Activated CD8-positive, alpha-beta T cell treated with anti-CD3 and anti-CD28 coated beads, Interleukin-2, amount 10 ng/mL, durations not matched to agents 7 days and 5 days (primary cell): ENCODE measurements around the gene SRCAP. TPM values are rescaled to one million over a fixed set of nuclear protein-coding genes. Genes with fewer than 3 reads are reported as not detected.
A peak's percentile ranks its signal among the peaks of the same experiment; 100 is the strongest.
"Not testable (repeated sequence)": the region's sequence is repeated elsewhere in the genome, so short reads cannot be mapped to it uniquely, and the experiment has no call there.

Source experiments
- ATAC-seq: fragments of 150-1000 bp; cut with Tn5 transposase; one replicate; pipeline ENCODE4 v1.10.0; 2021; ENCODE audit warnings: moderate library complexity
- CTCF ChIA-PET: fragments of 350-600 bp; sonication (Branson Sonifier 250); formaldehyde crosslinking; loops from one replicate; lab custom pipeline; 2021; ENCODE audit warnings: antibody characterized with exemption; lab: Charles Lee
- POLR2A ChIA-PET: fragments of 350-600 bp; sonication (Branson Sonifier 250); formaldehyde crosslinking; loops from one replicate; lab custom pipeline; 2021; ENCODE audit warnings: antibody characterized with exemption; lab: Charles Lee
- DNase-seq: peaks from one replicate; pipeline ENCODE4 v3.0.0-alpha.2; 2020
- H3K27ac Mint-ChIP-seq: one replicate; pipeline ENCODE4 v1.8.0; 2021; ENCODE audit warnings: mild to moderate bottlenecking, mixed read lengths
- H3K27me3 Mint-ChIP-seq: one replicate; pipeline ENCODE4 v1.8.0; 2021; ENCODE audit warnings: low read depth, mixed read lengths
- H3K36me3 Mint-ChIP-seq: one replicate; pipeline ENCODE4 v1.8.0; 2021; ENCODE audit warnings: low read depth, mixed read lengths
- H3K4me1 Mint-ChIP-seq: one replicate; pipeline ENCODE4 v1.8.0; 2021; ENCODE audit warnings: low read depth, mixed read lengths
- H3K4me3 Mint-ChIP-seq: one replicate; pipeline ENCODE4 v1.8.0; 2021; ENCODE audit warnings: mild to moderate bottlenecking, mixed read lengths
- H3K9me3 Mint-ChIP-seq: one replicate; pipeline ENCODE4 v1.8.0; 2022; ENCODE audit warnings: mixed read lengths; ENCODE audit not compliant: insufficient read depth
- total RNA-seq, 2 experiments: library from RNA; stranded (reverse); gene quantifications; one replicate each; pipeline ENCODE4 v1.2.3, GENCODE V29; 2021

The SRCAP gene
- total RNA-seq, 2 experiments from 2014 or later = 75.2 to 76.0 TPM

DNA sequence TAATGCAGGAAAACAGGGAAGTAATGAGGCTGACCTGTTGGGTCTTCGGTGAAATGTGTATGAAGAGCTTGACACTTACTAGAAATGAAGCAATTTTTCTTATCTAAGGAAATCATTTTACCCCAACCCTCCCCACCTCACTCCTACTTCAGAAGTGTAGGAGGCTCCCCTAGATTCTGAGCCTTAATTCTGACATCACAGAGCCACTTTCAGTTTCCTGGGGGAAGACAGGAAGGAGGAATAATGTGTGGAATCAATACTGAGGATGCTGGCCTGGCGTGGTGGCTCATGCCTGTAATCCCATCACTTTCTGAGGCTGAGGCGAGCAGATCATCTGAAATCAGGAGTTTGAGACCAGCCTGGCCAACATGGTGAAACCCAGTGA, 20.4 kb upstream of the SRCAP start:
- Mint-ChIP-seq H3K4me3 (no peak overlapping the region), H3K36me3 (no peaks in the 10 kb centered on the region), H3K27ac (no peak overlapping the region), H3K9me3 (no peaks in the 10 kb centered on the region), H3K4me1 (no peaks in the 10 kb centered on the region), H3K27me3 (no peaks in the 10 kb centered on the region)
- CTCF ChIA-PET = interaction anchor here (0.8 to 1.9 kb wide), 3 partner anchors 15 to 249 kb away, joined by 3 to 13 read pairs (median 4); partner anchors contain the start of gene DCTPP1
- ATAC-seq = no peak
- DNase-seq = no peak
- POLR2A ChIA-PET = interaction anchor here (0.6 kb wide), 1 partner anchor 315 kb away, joined by 3 read pairs; no protein-coding TSS in a partner anchor

DNA sequence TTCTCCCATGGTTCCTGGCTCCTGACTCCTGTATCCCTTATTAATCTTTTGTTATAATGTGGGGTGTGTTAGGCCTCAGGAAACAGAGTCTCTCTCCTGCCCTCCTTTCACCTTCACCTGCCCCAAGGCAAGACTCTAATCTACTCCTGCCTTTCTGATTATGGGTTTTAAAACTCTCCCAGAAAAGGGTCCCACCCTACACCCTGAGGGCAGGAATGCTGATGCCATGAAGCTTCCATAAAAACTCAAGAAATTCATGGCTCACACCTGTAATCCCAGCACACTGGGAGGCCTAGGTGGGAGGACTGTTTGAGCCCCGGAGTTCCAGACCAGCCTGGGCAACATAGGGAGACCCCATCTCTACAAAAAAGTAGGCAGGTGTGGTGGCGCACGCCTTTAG, 18.6 kb upstream of the SRCAP start:
- no peak for DNase-seq
- POLR2A ChIA-PET = no interaction called here
- H3K4me3 Mint-ChIP-seq = no peak overlapping the region
- no peaks in the 10 kb centered on the region for H3K36me3 Mint-ChIP-seq
- no peaks in the 10 kb centered on the region for H3K27me3 Mint-ChIP-seq
- no peak overlapping the region for H3K27ac Mint-ChIP-seq
- CTCF ChIA-PET = interaction anchor here (1.9 kb wide), 1 partner anchor 14 kb away, joined by 5 read pairs; no protein-coding TSS in a partner anchor
- no peaks in the 10 kb centered on the region for H3K9me3 Mint-ChIP-seq
- ATAC-seq = no peak
- no peaks in the 10 kb centered on the region for H3K4me1 Mint-ChIP-seq

DNA sequence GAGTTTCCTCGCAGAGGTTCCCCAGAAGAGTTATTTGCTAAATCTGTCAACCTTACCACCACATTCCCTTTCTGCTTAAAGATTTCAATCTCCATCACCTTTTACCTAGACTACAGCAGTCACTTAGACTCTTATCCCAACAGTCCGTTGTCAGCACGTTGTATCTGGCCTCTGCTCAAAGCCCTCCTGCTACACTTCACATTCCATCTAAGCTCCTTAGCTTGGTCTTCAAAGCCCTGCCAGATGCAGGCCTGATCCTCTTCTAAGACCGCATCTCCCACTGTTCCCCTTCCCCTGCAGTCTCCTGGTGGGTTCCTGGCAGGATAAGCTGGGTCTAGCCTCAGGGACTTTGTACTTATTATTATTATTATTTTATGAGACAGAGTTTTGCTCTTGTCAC, 10.3 kb upstream of the SRCAP start:
- no peaks in the 10 kb centered on the region for H3K36me3 Mint-ChIP-seq
- POLR2A ChIA-PET = no interaction called here
- no peaks in the 10 kb centered on the region for H3K9me3 Mint-ChIP-seq
- peaks cover 9% of the 10 kb centered on the region for H3K4me1 Mint-ChIP-seq
- no peak overlapping the region for H3K27ac Mint-ChIP-seq
- DNase-seq (no peak), ATAC-seq (no peak)
- H3K4me3 Mint-ChIP-seq = no peak overlapping the region
- no peaks in the 10 kb centered on the region for H3K27me3 Mint-ChIP-seq
- CTCF ChIA-PET = interaction anchor here (1.1 kb wide), 1 partner anchor 28 kb away, joined by 3 read pairs; no protein-coding TSS in a partner anchor

- H3K27ac Mint-ChIP-seq = no peak overlapping the region
- H3K27me3 Mint-ChIP-seq = no peaks in the 10 kb centered on the region
- ATAC-seq (no peak), DNase-seq (no peak)
- no peaks in the 10 kb centered on the region for H3K9me3 Mint-ChIP-seq
- POLR2A ChIA-PET = interaction anchor here (0.7 to 6.8 kb wide), 2 partner anchors 32 to 474 kb away, joined by 8 to 72 read pairs; partner anchors contain the start of gene FBRS
- CTCF ChIA-PET = interaction anchor here (3.9 to 8.2 kb wide), 2 partner anchors 32 to 42 kb away, joined by 26 to 129 read pairs; partner anchors contain the start of genes FBRS and PRR14
- H3K4me1 Mint-ChIP-seq = peaks cover 22% of the 10 kb centered on the region
- no peak overlapping the region for H3K4me3 Mint-ChIP-seq
- no peaks in the 10 kb centered on the region for H3K36me3 Mint-ChIP-seq
Observed at GRCh38 chr16:30691907-30692306, 7.1 kb upstream of the SRCAP start.

DNA sequence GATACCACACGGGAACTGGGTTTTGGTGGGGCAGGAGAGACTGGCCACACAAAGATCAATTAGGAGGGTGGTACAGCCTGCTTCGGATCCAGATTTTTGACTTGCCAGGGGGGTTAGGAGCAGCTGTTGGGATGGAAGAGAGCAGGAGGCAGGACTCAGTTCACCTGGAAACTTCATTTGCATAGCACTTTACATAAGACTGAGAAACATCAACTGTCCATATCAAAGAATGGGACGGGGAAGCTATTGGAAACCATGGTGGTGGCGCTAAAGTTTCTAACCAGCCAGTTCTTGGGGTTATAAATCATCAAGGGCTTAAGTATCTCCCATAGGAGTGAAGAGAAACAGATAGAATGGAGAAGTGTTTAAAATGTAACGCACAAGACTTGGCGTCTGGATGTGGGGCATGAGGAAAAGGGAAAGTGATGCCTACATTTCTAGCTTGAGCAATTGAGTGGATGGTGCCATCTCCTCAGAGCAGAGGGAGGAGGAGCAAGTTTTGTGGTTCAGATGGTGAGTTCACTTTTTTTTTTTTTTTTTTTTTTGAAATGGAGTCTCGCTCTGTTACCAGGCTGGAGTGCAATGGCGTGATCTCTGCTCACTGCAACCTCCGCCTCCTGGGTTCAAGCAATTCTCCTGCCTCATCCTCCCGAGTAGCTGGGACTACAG, 6.4 kb upstream of the SRCAP start:
- ChIA-PET POLR2A (interaction anchor here (1.3 to 6.8 kb wide), 2 partner anchors 32 to 42 kb away, joined by 4 to 72 read pairs; partner anchors contain the start of genes FBRS and PRR14), CTCF (interaction anchor here (1.3 to 8.2 kb wide), 8 partner anchors 8 to 127 kb away, joined by 4 to 129 read pairs (median 8); partner anchors contain the start of genes FBRS and PRR14)
- Mint-ChIP-seq H3K27me3 (no peaks in the 10 kb centered on the region), H3K27ac (peak overlapping the region; percentile 10), H3K4me1 (peaks cover 28% of the 10 kb centered on the region), H3K4me3 (no peak overlapping the region), H3K9me3 (no peaks in the 10 kb centered on the region), H3K36me3 (no peaks in the 10 kb centered on the region)
- DNase-seq (no peak), ATAC-seq (no peak)

DNA sequence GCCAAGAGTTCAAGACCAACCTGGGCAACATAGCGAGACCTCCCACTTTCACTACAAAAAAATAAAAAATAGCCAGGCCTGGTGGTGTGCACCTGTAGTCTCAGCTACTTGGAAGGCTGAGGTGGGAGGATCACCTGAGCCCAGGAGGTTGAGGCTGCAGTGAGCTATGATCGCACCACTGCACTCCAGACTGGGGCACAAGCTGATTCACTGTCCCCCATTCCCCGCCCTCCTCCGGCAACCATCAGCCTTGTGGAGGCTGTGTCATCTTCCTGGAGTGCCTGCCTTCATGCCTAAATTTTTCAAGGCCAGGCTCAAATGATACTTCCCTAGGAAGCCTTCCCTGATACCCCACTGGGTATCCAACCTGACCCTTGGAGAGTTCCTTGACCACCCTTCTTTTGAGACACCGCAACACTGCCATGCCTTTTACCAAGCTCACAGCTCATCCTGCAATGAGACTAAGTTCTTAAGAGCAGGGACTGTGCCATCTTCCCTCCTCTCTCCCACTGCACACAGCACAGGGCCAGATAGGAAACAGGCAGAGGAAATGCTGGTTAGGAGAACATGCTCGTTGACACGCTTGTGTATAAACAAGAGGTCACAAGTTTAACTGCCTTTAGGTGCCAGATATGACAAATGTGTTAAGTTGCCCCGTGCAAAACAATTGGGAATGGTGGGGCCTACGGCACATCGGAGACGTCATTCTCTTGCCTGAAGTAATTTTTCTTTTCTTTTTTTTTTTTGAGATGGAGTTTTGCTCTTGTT, 3.9 kb upstream of the SRCAP start:
- H3K4me3 Mint-ChIP-seq = no peak overlapping the region
- no peak overlapping the region for H3K27ac Mint-ChIP-seq
- no peak for ATAC-seq
- H3K9me3 Mint-ChIP-seq = no peaks in the 10 kb centered on the region
- DNase-seq = no peak
- H3K36me3 Mint-ChIP-seq = peaks cover 12% of the 10 kb centered on the region
- CTCF ChIA-PET = interaction anchor here (0.9 to 8.2 kb wide), 18 partner anchors 11 to 265 kb away, joined by 3 to 129 read pairs (median 6); partner anchors contain the start of genes DCTPP1, FBRS, PRR14 and ZNF689
- POLR2A ChIA-PET = interaction anchor here (0.6 to 6.8 kb wide), 3 partner anchors 35 to 176 kb away, joined by 3 to 72 read pairs (median 4); partner anchors contain the start of genes FBRS and PRR14
- no peaks in the 10 kb centered on the region for H3K27me3 Mint-ChIP-seq
- peaks cover 42% of the 10 kb centered on the region for H3K4me1 Mint-ChIP-seq

DNA sequence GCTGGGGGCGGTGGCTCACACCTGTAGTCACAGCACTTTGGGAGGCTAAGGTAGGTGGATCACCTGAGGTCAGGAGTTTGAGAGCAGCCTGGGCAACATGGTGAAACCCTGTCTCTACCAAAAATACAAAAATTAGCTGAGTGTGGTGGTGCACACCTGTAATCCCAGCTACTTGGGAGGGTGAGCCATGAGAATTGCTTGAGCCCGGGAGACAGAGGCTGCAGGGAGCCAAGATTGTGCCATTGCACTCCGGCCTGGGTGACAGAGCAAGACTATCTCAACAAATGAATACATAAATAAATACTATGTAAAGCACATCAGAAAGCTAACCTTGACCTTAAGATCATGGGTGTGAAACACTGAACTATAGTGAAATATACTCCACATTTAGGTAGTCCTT, 2.3 kb upstream of the SRCAP start:
- peaks cover 22% of the 10 kb centered on the region for H3K36me3 Mint-ChIP-seq
- not testable (repeated sequence) for ATAC-seq, H3K9me3 Mint-ChIP-seq, H3K27ac Mint-ChIP-seq, H3K4me3 Mint-ChIP-seq, H3K27me3 Mint-ChIP-seq, DNase-seq
- ChIA-PET POLR2A (interaction anchor here (0.6 to 6.8 kb wide), 7 partner anchors 36 to 178 kb away, joined by 3 to 72 read pairs (median 5); partner anchors contain the start of genes FBRS, PHKG2, PRR14 and ZNF689), CTCF (interaction anchor here (1.3 to 8.2 kb wide), 8 partner anchors 36 to 98 kb away, joined by 4 to 129 read pairs (median 6); partner anchors contain the start of genes FBRS and PRR14)
- H3K4me1 Mint-ChIP-seq = peaks cover 50% of the 10 kb centered on the region

DNA sequence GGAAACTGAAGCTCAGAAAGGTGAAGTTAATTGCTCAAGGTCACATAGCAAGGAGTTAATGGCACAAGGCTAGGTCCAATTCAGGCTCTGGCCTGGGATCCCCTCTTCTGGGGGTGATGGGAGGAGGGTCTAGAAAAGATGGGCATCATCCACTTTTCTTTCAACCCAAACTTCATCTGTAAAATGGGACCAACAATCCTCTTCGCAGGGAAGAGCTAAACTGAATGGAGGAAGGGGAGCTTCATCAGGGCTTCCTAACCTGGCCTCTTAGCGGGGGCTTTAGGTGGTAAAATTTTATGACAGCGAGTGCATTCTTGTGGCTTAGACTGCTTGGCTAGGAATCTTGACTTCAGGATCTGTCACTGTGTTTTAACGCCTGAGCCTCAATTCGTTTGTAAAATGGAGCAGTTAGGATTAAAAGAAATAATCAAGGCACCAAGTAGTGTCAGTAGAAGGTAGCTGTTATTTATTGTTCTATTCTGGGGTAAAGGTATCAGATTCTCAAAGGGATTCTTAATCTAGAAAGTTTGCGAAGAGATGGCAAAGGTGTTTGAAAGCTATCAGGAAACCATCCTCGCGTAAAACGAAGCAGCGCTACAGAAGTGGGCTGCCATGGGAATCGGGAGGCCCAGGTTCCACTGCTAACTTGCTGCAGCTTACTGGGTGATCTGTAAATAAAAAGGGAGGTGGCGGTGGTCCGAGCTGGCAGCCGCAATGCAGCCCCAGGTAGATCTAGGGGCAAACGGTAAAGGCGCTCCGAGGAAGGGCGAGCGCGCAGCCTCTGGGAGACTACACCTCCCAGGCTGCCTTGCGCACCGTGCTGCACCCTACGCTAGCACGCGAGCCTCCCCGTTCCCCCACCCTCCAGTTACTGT, 1.5 kb upstream of the SRCAP start:
- H3K4me1 Mint-ChIP-seq = peaks cover 48% of the 10 kb centered on the region
- no peaks in the 10 kb centered on the region for H3K9me3 Mint-ChIP-seq
- peak overlapping the region; percentile 99 for H3K27ac Mint-ChIP-seq
- peaks cover 23% of the 10 kb centered on the region for H3K36me3 Mint-ChIP-seq
- peak overlapping the region; percentile 97 for H3K4me3 Mint-ChIP-seq
- H3K27me3 Mint-ChIP-seq = no peaks in the 10 kb centered on the region
- CTCF ChIA-PET = interaction anchor here (0.6 to 8.2 kb wide), 12 partner anchors 31 to 117 kb away, joined by 3 to 129 read pairs (median 6); partner anchors contain the start of genes FBRS, PRR14 and ZNF689
- POLR2A ChIA-PET = interaction anchor here (0.7 to 6.8 kb wide), 7 partner anchors 37 to 177 kb away, joined by 3 to 72 read pairs (median 5); partner anchors contain the start of genes FBRS, PHKG2, PRR14 and ZNF688
- DNase-seq (no peak), ATAC-seq (peak; percentile 88)

GRCh38 chr16:30698139-30698815, 694 bp upstream of the SRCAP start:
- Mint-ChIP-seq H3K9me3 (no peaks in the 10 kb centered on the region), H3K27ac (peak overlapping the region; percentile 99), H3K4me3 (peak overlapping the region; percentile 97), H3K36me3 (peaks cover 28% of the 10 kb centered on the region), H3K27me3 (no peaks in the 10 kb centered on the region), H3K4me1 (peaks cover 49% of the 10 kb centered on the region)
- POLR2A ChIA-PET = interaction anchor here (0.7 to 6.8 kb wide), 10 partner anchors 34 to 606 kb away, joined by 3 to 72 read pairs (median 4); partner anchors contain the start of genes FBRS, PHKG2, PRR14 and TBX6
- CTCF ChIA-PET = interaction anchor here (0.8 to 8.2 kb wide), 9 partner anchors 32 to 116 kb away, joined by 3 to 129 read pairs (median 6); partner anchors contain the start of genes FBRS and PRR14
- ATAC-seq = peak; percentile 78
- peak; percentile 99 for DNase-seq

DNA sequence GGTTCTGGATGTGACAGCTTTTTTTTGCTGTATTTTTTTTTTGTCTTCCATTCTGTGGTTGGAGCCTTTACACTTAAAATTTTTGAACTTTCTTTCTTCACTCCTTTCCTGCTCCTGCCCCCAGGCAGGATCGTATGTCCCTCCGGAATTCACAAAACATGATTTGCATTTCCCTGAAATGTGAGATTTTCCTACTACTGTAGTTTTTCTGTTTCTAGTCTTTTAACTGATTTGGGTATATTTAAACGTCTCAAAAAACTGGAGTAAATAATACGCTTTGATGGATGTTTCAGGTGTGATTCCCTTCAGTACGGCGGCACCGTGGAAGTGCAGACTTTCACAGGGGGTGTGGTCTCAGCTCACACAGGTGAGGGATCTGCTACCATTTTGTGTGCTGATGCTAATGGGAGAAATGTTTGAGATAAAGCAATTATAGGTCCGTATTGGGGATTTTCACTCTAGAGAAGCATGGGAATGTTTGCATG, 686 bp downstream of the SRCAP start:
- CTCF ChIA-PET = no interaction called here
- H3K4me3 Mint-ChIP-seq = peak overlapping the region; percentile 97

More for the DNA sequence above, 686 bp downstream of the SRCAP start:
- ATAC-seq = no peak
- no peaks in the 10 kb centered on the region for H3K9me3 Mint-ChIP-seq
- peaks cover 40% of the 10 kb centered on the region for H3K4me1 Mint-ChIP-seq
- DNase-seq = no peak
- H3K27me3 Mint-ChIP-seq = no peaks in the 10 kb centered on the region
- POLR2A ChIA-PET = interaction anchor here (1.0 to 1.7 kb wide), 5 partner anchors 19 to 128 kb away, joined by 3 to 10 read pairs (median 4); partner anchors contain the start of genes FBRS and PHKG2
- H3K36me3 Mint-ChIP-seq = peaks cover 37% of the 10 kb centered on the region
- peak overlapping the region; percentile 99 for H3K27ac Mint-ChIP-seq
